Stomach (tissue), 9 donors: ENCODE results near the gene MAN1B1. TPM values are rescaled to one million over a fixed set of nuclear protein-coding genes. Genes with fewer than 3 reads are reported as not detected.

ENCODE experiments used
- DNase-seq, 2 donors: peaks; one replicate each; pipeline versions ENCODE4 v3.0.0 to v3.0.0-alpha.2; 2013 to 2019
- H3K27ac ChIP-seq, 5 donors: fragments of 200-600 bp in 4 of 5; sonication (generic) in 4 of 5; one replicate each; pipeline ENCODE4 v1.5.1; 2013 to 2019; ENCODE audit warnings: mild to moderate bottlenecking in 1 of 5, moderate library complexity in 1 of 5
- H3K27me3 ChIP-seq, 3 donors: fragments of 200-600 bp; sonication (generic); one replicate each; pipeline ENCODE4 v1.5.1; 2017 to 2019; ENCODE audit warnings: mixed run types in 1 of 3
- H3K36me3 ChIP-seq, 4 donors: fragments of 200-600 bp; sonication (generic); 1 replicate in 3 of 4; 2 replicates in 1 of 4; pipeline ENCODE4 v1.5.1; 2016 to 2019
- H3K4me1 ChIP-seq, 4 donors: fragments of 200-600 bp; sonication (generic); one replicate each; pipeline ENCODE4 v1.5.1; 2016 to 2019
- H3K4me3 ChIP-seq, 4 donors: fragments of 200-600 bp; sonication (generic) in 3 of 4; one replicate each; pipeline ENCODE4 v1.5.1; 2016 to 2019; ENCODE audit warnings: mild to moderate bottlenecking in 1 of 4
- H3K9me3 ChIP-seq, 4 donors: fragments of 200-600 bp; sonication (generic); one replicate each; pipeline ENCODE4 v1.5.1; 2016 to 2019
- EP300 ChIP-seq: sonication (generic); formaldehyde crosslinking; IDR thresholded peaks from one replicate; pipeline ENCODE4 v1.6.1; 2017; ENCODE audit warnings: antibody characterized with exemption
- POLR2A ChIP-seq, 4 donors: fragments of 450-650 bp; IDR thresholded peaks; one replicate each; pipeline ENCODE4 v1.6.1; 2016; ENCODE audit warnings: antibody characterized with exemption in 4 of 4, control low read depth in 2 of 4, mild to moderate bottlenecking in 1 of 4, moderate library complexity in 1 of 4
- POLR2AphosphoS5 ChIP-seq, 3 donors: sonication (generic); formaldehyde crosslinking; IDR thresholded peaks; one replicate each; pipeline ENCODE4 v1.6.1; 2016; ENCODE audit warnings: antibody characterized with exemption in 3 of 3
- WGBS, 5 donors: extraction: QIAGEN DNeasy Blood & Tissue Kit in 3 of 5; methylation state at CpG; one replicate each; pipeline versions ENCODE4 v1.1.5 to v1.1.7; 2013 to 2018; 5-methylcytosine and 5-hydroxymethylcytosine counted together
- intact Hi-C: fragments of 100-400 bp; cut with DNase I; formaldehyde crosslinking; loops from one replicate; pipeline ENCODE4 v1.15.1; 2023; ENCODE audit warnings: low total_unique reads
- polyA plus RNA-seq, 3 donors: library from polyadenylated mRNA; stranded (reverse); fragments of 200-250 nt; gene quantifications; one replicate each; pipeline ENCODE4 v1.2.3, GENCODE V29; 2013
- total RNA-seq, 5 donors: library from RNA; depleted of rRNA; stranded (reverse); fragments of >200 nt; gene quantifications; one replicate each; pipeline versions ENCODE4 v1.1.0 to v1.2.3, GENCODE V29; 2014 to 2016
- TF ChIP-seq, protein P1 (sequence below), 7 experiments: fragments of 450-650 bp in 4 of 7; fragments of 200-600 bp in 3 of 7; sonication (generic) in 3 of 7; IDR thresholded peaks; one replicate each; pipeline ENCODE4 v1.5.1; 2016 to 2019; ENCODE audit warnings: antibody characterized with exemption in 7 of 7, control low read depth in 2 of 7, mild to moderate bottlenecking in 1 of 7
- donor health status: healthy with polysubstance abuse.
- donor health status: Bipolar disorder and iron deficiency.
- donor health status: healthy.

Gene MAN1B1
- total and polyA plus RNA-seq, 8 donors, result 4.7 to 167 (median 39.8) TPM

GRCh38 chr9:137111788-137112563, 25.2 kb downstream of the MAN1B1 start:
- peaks cover 8 to 26% (median 22%) of the 10 kb centered on the region in 4 donors for H3K4me1 ChIP-seq
- H3K9me3 ChIP-seq, result no peaks in the 10 kb centered on the region
- WGBS, 5 donors, result 83 to 92% (median 86%) methylated on average over 21 to 35 of the region's 35 CpGs
- no peak overlapping the region for H3K27ac ChIP-seq
- TF ChIP-seq POLR2AphosphoS5 (IDR thresholded peaks at IDR 0.05), result no peak
- TF ChIP-seq, protein P1, sequence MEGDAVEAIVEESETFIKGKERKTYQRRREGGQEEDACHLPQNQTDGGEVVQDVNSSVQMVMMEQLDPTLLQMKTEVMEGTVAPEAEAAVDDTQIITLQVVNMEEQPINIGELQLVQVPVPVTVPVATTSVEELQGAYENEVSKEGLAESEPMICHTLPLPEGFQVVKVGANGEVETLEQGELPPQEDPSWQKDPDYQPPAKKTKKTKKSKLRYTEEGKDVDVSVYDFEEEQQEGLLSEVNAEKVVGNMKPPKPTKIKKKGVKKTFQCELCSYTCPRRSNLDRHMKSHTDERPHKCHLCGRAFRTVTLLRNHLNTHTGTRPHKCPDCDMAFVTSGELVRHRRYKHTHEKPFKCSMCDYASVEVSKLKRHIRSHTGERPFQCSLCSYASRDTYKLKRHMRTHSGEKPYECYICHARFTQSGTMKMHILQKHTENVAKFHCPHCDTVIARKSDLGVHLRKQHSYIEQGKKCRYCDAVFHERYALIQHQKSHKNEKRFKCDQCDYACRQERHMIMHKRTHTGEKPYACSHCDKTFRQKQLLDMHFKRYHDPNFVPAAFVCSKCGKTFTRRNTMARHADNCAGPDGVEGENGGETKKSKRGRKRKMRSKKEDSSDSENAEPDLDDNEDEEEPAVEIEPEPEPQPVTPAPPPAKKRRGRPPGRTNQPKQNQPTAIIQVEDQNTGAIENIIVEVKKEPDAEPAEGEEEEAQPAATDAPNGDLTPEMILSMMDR (IDR thresholded peaks at IDR 0.05), result no peak
- no peak for TF ChIP-seq EP300
- TF ChIP-seq POLR2A (IDR thresholded peaks at IDR 0.05), result no peak
- no peak for DNase-seq
- peaks cover 16 to 64% (median 62%) of the 10 kb centered on the region in 4 donors for H3K36me3 ChIP-seq
- peaks cover 0 to 22% (median 0%) of the 10 kb centered on the region in 3 donors for H3K27me3 ChIP-seq
- intact Hi-C loops, result loop anchor here (10.0 kb wide), 1 partner anchor 73 kb away; the partner anchor contains the start of genes ANAPC2 and SSNA1
- H3K4me3 ChIP-seq, result no peak overlapping the region

- peaks cover 0 to 28% (median 0%) of the 10 kb centered on the region in 3 donors for H3K27me3 ChIP-seq
- peaks cover 8 to 56% (median 54%) of the 10 kb centered on the region in 4 donors for H3K36me3 ChIP-seq
- H3K9me3 ChIP-seq, result no peaks in the 10 kb centered on the region
- peak overlapping the region in 1 of 4 donors; percentile 80 for H3K4me3 ChIP-seq
- 95 to 97% (median 96%) methylated on average over 30 to 42 of the region's 42 CpGs for WGBS, 5 donors
- TF ChIP-seq, protein P1 (IDR thresholded peaks at IDR 0.05), result no peak
- no peak for TF ChIP-seq EP300
- no peak for TF ChIP-seq POLR2AphosphoS5 (IDR thresholded peaks at IDR 0.05)
- TF ChIP-seq POLR2A (IDR thresholded peaks at IDR 0.05), result no peak
- intact Hi-C loops, result loop anchor here (10.0 kb wide), 1 partner anchor 72 kb away; the partner anchor contains the start of genes ANAPC2 and SSNA1
- no peak for DNase-seq
- no peak overlapping the region for H3K27ac ChIP-seq
- H3K4me1 ChIP-seq, result peaks cover 8 to 26% (median 22%) of the 10 kb centered on the region in 4 donors
These were observed 26.0 kb downstream of the MAN1B1 start for GRCh38 chr9:137112564-137113384.

GRCh38 chr9:137113385-137114159, 26.8 kb downstream of the MAN1B1 start:
- Histone ChIP-seq H3K36me3 (peaks cover 3 to 48% (median 46%) of the 10 kb centered on the region in 4 donors), H3K9me3 (no peaks in the 10 kb centered on the region), H3K27ac (no peak overlapping the region), H3K4me3 (peak overlapping the region; percentile 76 to 83 (median 78)), H3K27me3 (peaks cover 0 to 28% (median 0%) of the 10 kb centered on the region in 3 donors), H3K4me1 (peaks cover 8 to 26% (median 22%) of the 10 kb centered on the region in 4 donors)
- 28 to 58% (median 35%) methylated on average over 30 to 64 of the region's 66 CpGs for WGBS, 5 donors
- peak in 1 of 2 donors; percentile 52 for DNase-seq
- intact Hi-C loops, result loop anchor here (10.0 kb wide), 1 partner anchor 71 kb away; the partner anchor contains the start of genes ANAPC2 and SSNA1
- TF ChIP-seq EP300, result no peak
- TF ChIP-seq POLR2AphosphoS5 (IDR thresholded peaks at IDR 0.05), result no peak
- TF ChIP-seq, protein P1 (IDR thresholded peaks at IDR 0.05), result no peak
- no peak for TF ChIP-seq POLR2A (IDR thresholded peaks at IDR 0.05)
